ENCODE results near the gene KCTD11. TPM values are rescaled to one million over a fixed set of nuclear protein-coding genes. Genes with fewer than 3 reads are reported as not detected.

The KCTD11 gene
- total and polyA plus RNA-seq, 2 of the 13 experiments (the other 11 are each of a cell fraction or from before 2014, with no cell fraction given): 1.6 to 2.6 TPM

GRCh38 chr17:7314719-7315569 lies 37.0 kb upstream of the KCTD11 start, which contains the start of gene GPS2 (continued):
- TF ChIP-seq ZNF749 (CRISPR knock-in tag; IDR thresholded peaks at IDR 0.05; ENCODE audit: borderline replicate concordance) (peak; percentile 52; the same call in 1 of the 2 replicates), E2F1 (CRISPR knock-in tag; IDR thresholded peaks at IDR 0.05) (peak; percentile 75), PHF21A (CRISPR knock-in tag; IDR thresholded peaks at IDR 0.05) (peak; percentile 39; the same call in 1 of the 2 replicates), SNAI1 (CRISPR knock-in tag; IDR thresholded peaks at IDR 0.05; ENCODE audit: borderline replicate concordance) (no peak), SAFB2 (CRISPR knock-in tag; IDR thresholded peaks at IDR 0.05; ENCODE audit: borderline replicate concordance, low read depth) (peak; percentile 87; the same call in 1 of the 2 replicates), ZSCAN25 (CRISPR knock-in tag; IDR thresholded peaks at IDR 0.05) (0 out of 2 replicates have a peak, but pooled peaks have one; percentile 27), RBM22 (optimal IDR thresholded peaks at IDR 0.05; ENCODE audit: low read length) (no peak), SMAD9 (CRISPR knock-in tag; IDR thresholded peaks at IDR 0.05) (no peak), ZNF432 (CRISPR knock-in tag; IDR thresholded peaks at IDR 0.05; ENCODE audit: borderline replicate concordance) (no peak), THRA (CRISPR knock-in tag; IDR thresholded peaks at IDR 0.05; ENCODE audit: borderline replicate concordance) (peak; percentile 72), SMYD3 (CRISPR knock-in tag; IDR thresholded peaks at IDR 0.05) (no peak), PREB (CRISPR knock-in tag; IDR thresholded peaks at IDR 0.05) (0 out of 2 replicates have a peak, but pooled peaks have one; percentile 73), ZBTB43 (CRISPR knock-in tag; conservative IDR thresholded peaks at IDR 0.05) (0 out of 2 replicates have a peak, but pooled peaks have one; percentile 42), ISX (CRISPR knock-in tag; conservative IDR thresholded peaks at IDR 0.05) (no peak; the same call in 1 of the 2 replicates), ZNF276 (CRISPR knock-in tag; IDR thresholded peaks at IDR 0.05; ENCODE audit: low read depth) (0 out of 2 replicates have a peak, but pooled peaks have one; percentile 19), CBFB (CRISPR knock-in tag; IDR thresholded peaks at IDR 0.05) (peak; percentile 87), NR3C1 (CRISPR knock-in tag; IDR thresholded peaks at IDR 0.05) (no peak), ZNF569 (CRISPR knock-in tag; IDR thresholded peaks at IDR 0.05; ENCODE audit: borderline replicate concordance) (no peak), ZNF598 (CRISPR knock-in tag; IDR thresholded peaks at IDR 0.05; ENCODE audit: borderline replicate concordance) (peak; percentile 75; the same call in 1 of the 2 replicates), CAMTA2 (CRISPR knock-in tag; IDR thresholded peaks at IDR 0.05; ENCODE audit: borderline replicate concordance) (no peak), ZNF615 (CRISPR knock-in tag; IDR thresholded peaks at IDR 0.05; ENCODE audit: borderline replicate concordance) (no peak), SPEN (CRISPR knock-in tag; IDR thresholded peaks at IDR 0.05; ENCODE audit: low read depth) (peak; percentile 94)
